ENCODE results near the gene RBM27.

DNA sequence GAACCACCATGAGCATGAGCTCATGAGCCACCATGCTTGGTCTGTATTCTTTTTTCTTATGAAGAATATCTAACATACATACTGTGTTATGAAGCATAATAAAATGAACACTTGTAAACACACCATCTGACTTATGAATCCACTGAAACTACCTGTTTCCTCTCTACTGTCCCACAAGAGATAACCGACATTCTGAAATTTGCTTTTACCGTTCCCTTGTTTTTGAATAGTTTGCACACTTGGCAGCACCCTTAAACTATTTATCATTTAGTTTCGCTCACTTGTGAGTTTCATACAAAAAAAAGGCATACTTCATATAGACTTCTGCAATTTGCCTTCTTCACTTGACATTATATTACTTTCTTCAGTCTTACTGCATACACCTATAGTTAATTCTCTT, 29.8 kb upstream of the RBM27 start:
- TF ChIP-seq, protein P1, sequence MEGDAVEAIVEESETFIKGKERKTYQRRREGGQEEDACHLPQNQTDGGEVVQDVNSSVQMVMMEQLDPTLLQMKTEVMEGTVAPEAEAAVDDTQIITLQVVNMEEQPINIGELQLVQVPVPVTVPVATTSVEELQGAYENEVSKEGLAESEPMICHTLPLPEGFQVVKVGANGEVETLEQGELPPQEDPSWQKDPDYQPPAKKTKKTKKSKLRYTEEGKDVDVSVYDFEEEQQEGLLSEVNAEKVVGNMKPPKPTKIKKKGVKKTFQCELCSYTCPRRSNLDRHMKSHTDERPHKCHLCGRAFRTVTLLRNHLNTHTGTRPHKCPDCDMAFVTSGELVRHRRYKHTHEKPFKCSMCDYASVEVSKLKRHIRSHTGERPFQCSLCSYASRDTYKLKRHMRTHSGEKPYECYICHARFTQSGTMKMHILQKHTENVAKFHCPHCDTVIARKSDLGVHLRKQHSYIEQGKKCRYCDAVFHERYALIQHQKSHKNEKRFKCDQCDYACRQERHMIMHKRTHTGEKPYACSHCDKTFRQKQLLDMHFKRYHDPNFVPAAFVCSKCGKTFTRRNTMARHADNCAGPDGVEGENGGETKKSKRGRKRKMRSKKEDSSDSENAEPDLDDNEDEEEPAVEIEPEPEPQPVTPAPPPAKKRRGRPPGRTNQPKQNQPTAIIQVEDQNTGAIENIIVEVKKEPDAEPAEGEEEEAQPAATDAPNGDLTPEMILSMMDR (IDR thresholded peaks at IDR 0.05): no peak
- no peak for TF ChIP-seq POLR2A (IDR thresholded peaks at IDR 0.05)
